HepG2 (cell line): ENCODE data around the gene GRIN2C. TPM values are rescaled to one million over a fixed set of nuclear protein-coding genes. Genes with fewer than 3 reads are reported as not detected.

Source experiments
- EP300 ChIP-seq, 3 experiments: sonication (generic) in 1 of 3; formaldehyde crosslinking in 1 of 3; IDR thresholded peaks; 2 replicates each; pipeline versions ENCODE4 v1.5.1 to v1.6.1; 2011 to 2020; ENCODE audit warnings: low read depth in 2 of 3, low read length in 2 of 3, borderline replicate concordance in 1 of 3, improper control_type of control experiment in 1 of 3, mild to moderate bottlenecking in 1 of 3, missing genetic modification reagents in 1 of 3, moderate library complexity in 1 of 3
- HNF4G ChIP-seq, 2 experiments: sonication (generic) in 1 of 2; formaldehyde crosslinking in 1 of 2; IDR thresholded peaks; 2 replicates each; pipeline versions ENCODE4 v1.4.0 to v1.6.1; 2011 to 2020; ENCODE audit warnings: borderline replicate concordance in 2 of 2, low read depth in 2 of 2, mild to moderate bottlenecking in 2 of 2, low read length in 1 of 2, missing genetic modification reagents in 1 of 2, moderate library complexity in 1 of 2
- HOXA5 ChIP-seq: sonication (generic); formaldehyde crosslinking; IDR thresholded peaks from 2 replicates; pipeline ENCODE4 v1.4.0; 2020; ENCODE audit warnings: missing genetic modification reagents
- MED1 ChIP-seq: sonication (generic); formaldehyde crosslinking; IDR thresholded peaks from 2 replicates; pipeline ENCODE4 v1.4.0; 2020; ENCODE audit warnings: missing genetic modification reagents
- MEIS2 ChIP-seq: sonication (generic); formaldehyde crosslinking; IDR thresholded peaks from 2 replicates; pipeline ENCODE4 v1.9.0; 2021; ENCODE audit warnings: mild to moderate bottlenecking, missing genetic modification reagents
- NFKB2 ChIP-seq: sonication (generic); formaldehyde crosslinking; IDR thresholded peaks from 2 replicates; pipeline ENCODE4 v1.4.0; 2020; ENCODE audit warnings: missing genetic modification reagents, borderline replicate concordance
- PRMT3 ChIP-seq: sonication (generic); formaldehyde crosslinking; IDR thresholded peaks from 2 replicates; pipeline ENCODE4 v1.8.1; 2022; ENCODE audit warnings: low read depth, mild to moderate bottlenecking, moderate library complexity, missing genetic modification reagents, borderline replicate concordance
- SMC3 ChIP-seq: IDR thresholded peaks from 2 replicates; pipeline ENCODE4 v1.6.1; 2011; ENCODE audit warnings: low read length, improper control_type of control experiment
- SP4 ChIP-seq: sonication (generic); formaldehyde crosslinking; IDR thresholded peaks from 2 replicates; pipeline ENCODE4 v1.8.1; 2023; ENCODE audit warnings: mild to moderate bottlenecking, missing genetic modification reagents
- TARDBP ChIP-seq: sonication (generic); formaldehyde crosslinking; IDR thresholded peaks from 2 replicates; pipeline ENCODE4 v1.8.0; 2022; ENCODE audit warnings: mild to moderate bottlenecking, missing genetic modification reagents
- TERF1 ChIP-seq: sonication (generic); formaldehyde crosslinking; IDR thresholded peaks from 2 replicates; pipeline ENCODE4 v1.8.0; 2022; ENCODE audit warnings: mild to moderate bottlenecking, missing genetic modification reagents, moderate library complexity
- TSC22D2 ChIP-seq: sonication (generic); formaldehyde crosslinking; IDR thresholded peaks from 2 replicates; pipeline ENCODE4 v1.5.1; 2020; ENCODE audit warnings: missing genetic modification reagents, mild to moderate bottlenecking, borderline replicate concordance
- U2AF1 ChIP-seq: fragments of 200-400 bp; formaldehyde crosslinking; optimal IDR thresholded peaks from 2 replicates; pipeline ENCODE3; 2017; ENCODE audit warnings: mild to moderate bottlenecking, low read depth, low read length
- ZBTB33 ChIP-seq: sonication (generic); formaldehyde crosslinking; IDR thresholded peaks from 2 replicates; pipeline ENCODE4 v1.4.0; 2020; ENCODE audit warnings: missing genetic modification reagents
- ZFP1 ChIP-seq: IDR thresholded peaks from 2 replicates; pipeline ENCODE4 v1.6.1; 2016
- ZNF263 ChIP-seq: sonication (generic); formaldehyde crosslinking; IDR thresholded peaks from 2 replicates; pipeline ENCODE4 v1.4.0; 2020; ENCODE audit warnings: missing genetic modification reagents
- ZNF33B ChIP-seq: sonication (generic); formaldehyde crosslinking; IDR thresholded peaks from 2 replicates; pipeline ENCODE4 v1.5.1; 2020; ENCODE audit warnings: mild to moderate bottlenecking, missing genetic modification reagents
- ZNF574 ChIP-seq: sonication (generic); formaldehyde crosslinking; IDR thresholded peaks from 2 replicates; pipeline ENCODE4 v1.4.0; 2020; ENCODE audit warnings: missing genetic modification reagents
- ZNF776 ChIP-seq: sonication (generic); formaldehyde crosslinking; IDR thresholded peaks from 2 replicates; pipeline ENCODE4 v1.4.0; 2020; ENCODE audit warnings: mild to moderate bottlenecking, missing genetic modification reagents
- ZSCAN22 ChIP-seq: sonication (generic); formaldehyde crosslinking; IDR thresholded peaks from 2 replicates; pipeline ENCODE4 v1.4.0; 2020; ENCODE audit warnings: mild to moderate bottlenecking, missing genetic modification reagents
- ZSCAN31 ChIP-seq: sonication (generic); formaldehyde crosslinking; IDR thresholded peaks from 2 replicates; pipeline ENCODE4 v1.5.0; 2020; ENCODE audit warnings: low read depth, mild to moderate bottlenecking, missing genetic modification reagents
- polyA plus RNA-seq, 8 experiments: library from polyadenylated mRNA; depleted of rRNA in 3 of 8; stranded (reverse) in 7 of 8; unstranded in 1 of 8; fragments of >200 nt; fragmentation: Illumina TruSeq in 4 of 8; extraction: Trizol in 4 of 8; gene quantifications; 2 replicates each; pipeline versions ENCODE4 v1.2.1 to v1.2.3, GENCODE V29; 2011 to 2016; ENCODE audit warnings: low read depth in 4 of 8, missing spikeins in 1 of 8, mixed read lengths in 1 of 8; ENCODE audit not compliant: insufficient read depth in 1 of 8
- total RNA-seq, 5 experiments: library from RNA; depleted of rRNA; stranded (reverse); fragments of >200 nt; fragmentation: Illumina TruSeq; extraction: Trizol; gene quantifications; 2 replicates each; pipeline ENCODE4 v1.2.3, GENCODE V29; 2016; ENCODE audit warnings: low read depth in 1 of 5

The GRIN2C gene
- total and polyA plus RNA-seq, 2 of the 13 experiments (the other 11 are each of a cell fraction or from before 2014, with no cell fraction given) = 0.03 to 0.11 TPM

DNA sequence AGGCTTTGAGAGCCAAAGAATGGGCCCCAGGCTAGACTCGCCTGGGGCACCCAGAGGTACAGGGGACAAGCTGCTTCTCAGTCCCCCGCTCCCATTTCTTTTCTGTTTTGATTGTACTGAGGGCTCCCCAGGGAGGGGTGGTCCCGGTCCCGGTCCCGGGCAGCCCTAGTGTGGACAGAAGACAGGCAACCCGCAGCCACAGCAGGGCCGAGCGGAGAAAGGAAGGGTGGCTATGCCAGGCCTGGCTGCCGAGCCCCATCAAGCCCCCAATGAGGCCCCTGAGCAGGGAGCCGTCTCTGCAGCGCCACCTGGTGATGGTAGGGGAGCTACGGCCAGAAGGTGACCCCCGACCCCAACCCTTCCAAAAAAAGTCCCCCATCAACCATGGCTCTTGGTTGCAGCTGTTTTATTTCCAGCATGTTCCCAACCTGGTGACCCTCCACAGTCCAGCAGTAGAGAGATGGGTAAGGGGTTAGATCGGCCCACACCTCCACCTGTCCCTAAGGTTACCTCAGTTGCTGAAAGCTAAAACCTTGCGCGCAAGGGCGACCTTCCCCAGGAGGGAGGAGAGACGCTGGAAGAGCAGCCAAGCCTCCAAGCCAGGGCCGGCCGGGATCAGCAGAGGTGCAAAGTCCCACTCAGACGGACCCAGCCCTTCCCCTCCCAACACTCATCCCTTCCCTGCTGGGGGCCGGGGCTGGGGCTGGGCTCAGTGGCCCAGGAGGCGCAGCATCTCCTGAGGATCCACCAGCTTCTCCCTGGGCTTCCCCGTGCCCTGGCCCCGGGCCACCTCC, 2.6 kb upstream of the GRIN2C start (continued):
- TF ChIP-seq ZSCAN31 (CRISPR knock-in tag) (no peak), NFKB2 (CRISPR knock-in tag) (peak; percentile 61; the same call in 1 of the 2 replicates), ZNF574 (CRISPR knock-in tag) (0 out of 2 replicates have a peak, but pooled peaks have one; percentile 25), ZBTB33 (CRISPR knock-in tag) (peak; percentile 64), ZFP1 (CRISPR knock-in tag) (no peak), HNF4G (IDR thresholded peaks at IDR 0.05; ENCODE audit: borderline replicate concordance, low read depth, low read length) (no peak), HNF4G (CRISPR knock-in tag; IDR thresholded peaks at IDR 0.05; ENCODE audit: borderline replicate concordance, low read depth) (0 out of 2 replicates have a peak, but pooled peaks have one; percentile 16), PRMT3 (no peak), ZNF33B (CRISPR knock-in tag) (0 out of 2 replicates have a peak, but pooled peaks have one; percentile 15), U2AF1 (peak; percentile 57), TERF1 (CRISPR knock-in tag) (no peak), HOXA5 (0 out of 2 replicates have a peak, but pooled peaks have one; percentile 43), MED1 (CRISPR knock-in tag) (0 out of 2 replicates have a peak, but pooled peaks have one; percentile 11), TARDBP (CRISPR knock-in tag) (0 out of 2 replicates have a peak, but pooled peaks have one; percentile 49), TSC22D2 (CRISPR knock-in tag) (no peak), EP300 (IDR thresholded peaks at IDR 0.05; ENCODE audit: low read depth in 2 of 2, low read length in 2 of 2) (peak in 1 of 2 experiments; percentile 16; a peak in 1 of 4 replicates), EP300 (CRISPR knock-in tag; IDR thresholded peaks at IDR 0.05; ENCODE audit: borderline replicate concordance) (no peak), SMC3 (peak; percentile 39; the same call in 1 of the 2 replicates), SP4 (CRISPR knock-in tag) (no peak), ZNF263 (peak; percentile 57; the same call in 1 of the 2 replicates), MEIS2 (CRISPR knock-in tag) (0 out of 2 replicates have a peak, but pooled peaks have one; percentile 11), ZSCAN22 (CRISPR knock-in tag) (no peak), ZNF776 (peak; percentile 44; the same call in 1 of the 2 replicates)
